Erythroblast (primary cell): ENCODE results near the gene FSTL4.

ENCODE experiments used
- DNase-seq, 2 experiments: peaks; one replicate each; lab custom pipeline; 2025; lab: John Stamatoyannopoulos, UW
- GATA1 ChIP-seq: IDR thresholded peaks from 2 replicates; pipeline ENCODE4 v1.6.1; 2011; ENCODE audit warnings: low read depth, mild to moderate bottlenecking, control low read depth, low read length, moderate library complexity
- POLR2A ChIP-seq: IDR thresholded peaks from 2 replicates; pipeline ENCODE4 v1.6.1; 2011; ENCODE audit warnings: mild to moderate bottlenecking, low read length

Gene FSTL4

DNA sequence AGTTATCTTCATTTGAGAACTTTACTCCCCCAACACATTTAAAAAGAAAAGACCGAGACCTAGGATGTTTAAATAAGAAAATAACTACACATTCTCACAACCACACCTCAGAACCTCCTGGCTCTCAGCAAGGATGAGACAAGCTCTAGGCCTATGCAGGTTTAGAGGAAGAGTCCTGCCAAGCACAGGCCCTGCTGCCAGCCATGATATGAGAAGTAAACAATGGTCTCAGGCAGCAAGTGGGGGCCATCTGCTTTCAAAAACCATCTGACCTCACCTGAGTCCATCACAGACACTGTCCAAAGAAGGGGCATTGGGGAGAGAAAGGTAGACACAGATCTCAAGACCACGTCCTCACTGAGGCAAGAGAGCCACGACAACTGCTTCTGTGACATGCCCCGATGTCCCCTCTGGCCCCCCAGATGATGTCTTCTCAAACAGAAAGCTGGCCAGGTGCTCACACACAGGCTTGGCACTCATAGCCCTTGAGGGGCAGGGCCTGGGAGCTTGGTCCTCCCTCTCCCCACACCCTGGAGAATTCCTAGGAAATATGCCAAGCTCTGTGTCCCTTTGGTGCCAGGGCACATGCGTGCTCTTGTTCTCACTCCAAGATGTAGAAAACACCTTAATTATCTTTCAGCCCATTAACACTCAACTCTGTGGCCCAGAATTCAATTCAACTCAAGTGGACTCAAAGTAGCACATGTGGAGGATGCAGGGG is 150.4 kb downstream of the FSTL4 start:
- TF ChIP-seq GATA1 (no peak), POLR2A (no peak)
- DNase-seq: no peak

- DNase-seq: peak; percentile 27 to 62
- no peak for TF ChIP-seq GATA1
- no peak for TF ChIP-seq POLR2A
These were observed 152.1 kb downstream of the FSTL4 start for GRCh38 chr5:133460172-133460758.

GRCh38 chr5:133459474-133460160 is 152.7 kb downstream of the FSTL4 start:
- no peak for DNase-seq
- TF ChIP-seq GATA1: no peak
- no peak for TF ChIP-seq POLR2A

GRCh38 chr5:133458435-133458834 is 153.9 kb downstream of the FSTL4 start:
- no peak for DNase-seq
- TF ChIP-seq POLR2A (no peak), GATA1 (no peak)

- TF ChIP-seq GATA1: no peak
- no peak for TF ChIP-seq POLR2A
- DNase-seq: no peak
These were observed 154.6 kb downstream of the FSTL4 start for GRCh38 chr5:133457439-133458355.

GRCh38 chr5:133456933-133457402 is 155.4 kb downstream of the FSTL4 start:
- no peak for DNase-seq
- TF ChIP-seq POLR2A (no peak), GATA1 (no peak)

DNA sequence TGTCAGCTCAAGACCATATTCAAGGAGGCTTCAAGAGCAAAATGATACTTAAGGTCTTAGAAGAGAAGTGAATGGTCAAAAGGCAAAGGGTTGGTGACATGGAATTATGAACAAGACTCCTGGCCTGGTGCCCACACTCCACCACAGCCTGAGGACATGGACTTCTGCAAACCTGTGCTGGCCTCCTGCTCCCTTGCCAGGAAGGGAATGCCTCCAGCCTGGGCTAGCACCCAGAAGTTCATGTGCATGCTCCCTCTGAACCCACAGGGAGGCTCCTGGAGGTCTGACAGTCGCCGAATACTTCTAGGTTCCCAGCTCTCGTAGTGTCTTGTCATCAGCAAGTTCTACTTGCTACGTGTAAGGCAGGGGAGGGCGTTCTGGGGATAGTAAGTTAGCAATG is 156.7 kb downstream of the FSTL4 start:
- TF ChIP-seq GATA1 (no peak), POLR2A (no peak)
- no peak for DNase-seq

DNA sequence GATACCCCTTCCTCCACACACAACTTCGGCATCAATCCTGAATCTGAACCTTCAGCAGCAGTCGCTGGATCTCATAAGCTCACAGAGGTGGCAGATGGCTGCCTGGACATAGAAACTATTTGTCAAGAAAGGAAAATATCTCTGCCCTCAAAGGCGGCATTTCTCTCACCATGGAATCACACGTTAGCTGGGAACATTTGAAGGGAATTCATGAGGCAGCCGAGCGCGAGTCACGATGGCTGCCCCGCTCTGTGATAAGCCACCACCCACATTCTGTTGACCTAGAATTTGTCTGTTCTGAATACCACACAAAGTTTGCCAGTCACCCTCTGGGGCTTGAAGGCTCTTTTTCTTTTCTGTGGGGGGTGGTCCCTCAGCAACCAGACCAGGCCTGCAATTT is 157.9 kb downstream of the FSTL4 start:
- TF ChIP-seq GATA1 (no peak), POLR2A (no peak)
- no peak for DNase-seq

GRCh38 chr5:133453831-133454230 is 158.5 kb downstream of the FSTL4 start:
- no peak for TF ChIP-seq GATA1
- TF ChIP-seq POLR2A: no peak
- DNase-seq: no peak

GRCh38 chr5:133453084-133453780 is 159.1 kb downstream of the FSTL4 start:
- DNase-seq: no peak
- TF ChIP-seq POLR2A (no peak), GATA1 (no peak)

DNA sequence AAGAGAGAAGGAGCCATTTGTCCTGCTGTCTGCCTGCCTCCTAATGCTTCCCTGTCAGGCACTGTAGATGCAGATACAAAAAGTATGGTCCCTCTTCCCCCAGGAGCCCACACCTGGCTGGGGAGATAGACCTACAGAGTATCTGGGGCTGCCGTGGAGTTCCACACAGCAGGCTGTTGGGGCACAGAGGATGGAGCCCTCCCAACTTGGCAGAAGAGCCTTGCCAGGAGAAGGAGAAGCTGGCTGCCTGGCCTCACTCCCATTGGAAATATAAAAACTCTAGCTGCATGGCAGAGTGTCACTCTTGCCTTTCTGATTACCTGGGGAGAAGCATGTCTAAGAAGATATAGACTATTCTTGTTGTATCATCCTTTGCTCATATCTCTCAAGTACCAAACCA is 160.4 kb downstream of the FSTL4 start:
- TF ChIP-seq GATA1: no peak
- no peak for TF ChIP-seq POLR2A
- DNase-seq: no peak

DNA sequence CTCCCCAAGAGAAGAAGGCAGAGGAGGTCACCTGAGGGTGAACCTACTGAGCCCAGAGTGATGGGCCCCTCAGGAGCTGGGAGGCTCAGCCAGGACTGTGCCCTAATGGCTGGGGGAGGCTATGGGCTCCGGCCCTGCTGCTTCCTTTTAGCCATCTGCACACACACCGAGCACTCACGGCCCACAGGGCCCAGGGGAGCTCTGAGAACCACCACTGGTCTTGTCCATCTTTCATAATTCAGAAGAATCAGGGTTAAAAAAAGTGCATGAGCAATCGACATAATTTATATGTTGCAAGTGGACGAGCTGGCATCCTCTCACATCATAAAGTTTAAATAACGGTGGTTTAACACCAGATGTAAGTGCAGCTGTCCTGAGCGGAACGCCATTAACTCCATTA is 162.1 kb downstream of the FSTL4 start:
- no peak for DNase-seq
- no peak for TF ChIP-seq POLR2A
- TF ChIP-seq GATA1: no peak

GRCh38 chr5:133449181-133449580 is 163.2 kb downstream of the FSTL4 start:
- no peak for DNase-seq
- TF ChIP-seq POLR2A: no peak
